Measurements from ENCODE around the gene MUC6.

- no peak for TF ChIP-seq POLR2A (IDR thresholded peaks at IDR 0.05)
- no peak for TF ChIP-seq CTCF (IDR thresholded peaks at IDR 0.05 in 4 of 5, conservative IDR thresholded peaks at IDR 0.05 in 1 of 5)
Observed at GRCh38 chr11:978781-979180, 57.7 kb downstream of the MUC6 start.
